ENCODE measurements around the gene PHC1.

GRCh38 chr12:8911606-8912268 lies 2.6 kb upstream of the PHC1 start:
- no peak for TF ChIP-seq CTCF (IDR thresholded peaks at IDR 0.05)
- no peak for TF ChIP-seq EZH2 (IDR thresholded peaks at IDR 0.05; ENCODE audit: borderline replicate concordance, insufficient read depth, low read depth, low read length, poor library complexity, severe bottlenecking)

Data from B cell (primary cell).